WTC11 (cell line): ENCODE results near the gene FGD6. TPM values are rescaled to one million over a fixed set of nuclear protein-coding genes. Genes with fewer than 3 reads are reported as not detected.

Experiments used
- ATAC-seq: fragments of 200-7000 bp; cut with Tn5 transposase; 2 replicates; pipeline ENCODE4 v1.10.0; 2021; ENCODE audit warnings: mild to moderate bottlenecking, moderate library complexity
- CTCF ChIA-PET: fragments of 300-600 bp; sonication (Branson Sonifier 250); formaldehyde crosslinking; loops from one replicate; lab custom pipeline; 2021; ENCODE audit warnings: antibody characterized with exemption; lab: Charles Lee
- POLR2A ChIA-PET: fragments of 350-600 bp; sonication (Branson Sonifier 250); formaldehyde crosslinking; loops from one replicate; lab custom pipeline; 2021; ENCODE audit warnings: antibody characterized with exemption; lab: Charles Lee
- DNase-seq: peaks from one replicate; pipeline ENCODE4 v3.0.0; 2021; ENCODE audit warnings: low spot score
- H3K27ac Mint-ChIP-seq: 2 replicates; pipeline ENCODE4 v1.8.0; 2021; ENCODE audit warnings: mixed read lengths
- H3K27me3 Mint-ChIP-seq: 2 replicates; pipeline ENCODE4 v1.8.0; 2021; ENCODE audit warnings: low read depth, mild to moderate bottlenecking, moderate library complexity, mixed read lengths
- H3K36me3 Mint-ChIP-seq: 2 replicates; pipeline ENCODE4 v1.8.0; 2021; ENCODE audit warnings: mixed read lengths
- H3K4me1 Mint-ChIP-seq: 2 replicates; pipeline ENCODE4 v1.8.0; 2022; ENCODE audit warnings: mixed read lengths
- H3K4me3 Mint-ChIP-seq: 2 replicates; pipeline ENCODE4 v1.8.0; 2021; ENCODE audit warnings: mild to moderate bottlenecking, moderate library complexity, mixed read lengths
- H3K9me3 Mint-ChIP-seq: 2 replicates; pipeline ENCODE4 v1.8.0; 2021; ENCODE audit warnings: mixed read lengths
- CREB1 ChIP-seq: sonication (generic); formaldehyde crosslinking; IDR thresholded peaks from 2 replicates; pipeline ENCODE4 v1.8.0; 2023; ENCODE audit warnings: mild to moderate bottlenecking, missing genetic modification reagents
- E2F5 ChIP-seq: sonication (generic); formaldehyde crosslinking; IDR thresholded peaks from 2 replicates; pipeline ENCODE4 v1.8.1; 2022; ENCODE audit warnings: mild to moderate bottlenecking, moderate library complexity, missing genetic modification reagents
- FOXK1 ChIP-seq: sonication (generic); formaldehyde crosslinking; IDR thresholded peaks from 2 replicates; pipeline ENCODE4 v1.8.0; 2022; ENCODE audit warnings: mild to moderate bottlenecking, moderate library complexity, missing genetic modification reagents
- IRF2 ChIP-seq: sonication (generic); formaldehyde crosslinking; IDR thresholded peaks from 2 replicates; pipeline ENCODE4 v1.8.0; 2022; ENCODE audit warnings: low read depth, missing genetic modification reagents, borderline replicate concordance
- JAZF1 ChIP-seq: fragments of 250-450 bp; sonication (Bioruptor Pico); IDR thresholded peaks from 2 replicates; pipeline ENCODE4 v1.9.0; 2021; ENCODE audit warnings: moderate library complexity, mild to moderate bottlenecking, inconsistent platforms
- JUN ChIP-seq: sonication (generic); formaldehyde crosslinking; IDR thresholded peaks from 2 replicates; pipeline ENCODE4 v1.8.0; 2023; ENCODE audit warnings: mild to moderate bottlenecking, missing genetic modification reagents
- KAT7 ChIP-seq: sonication (generic); formaldehyde crosslinking; IDR thresholded peaks from 2 replicates; pipeline ENCODE4 v1.8.1; 2023; ENCODE audit warnings: missing genetic modification reagents, mild to moderate bottlenecking, borderline replicate concordance
- MXD4 ChIP-seq: fragments of 250-450 bp; sonication (Bioruptor Pico); IDR thresholded peaks from 2 replicates; pipeline ENCODE4 v1.8.0; 2021; ENCODE audit warnings: mild to moderate bottlenecking, moderate library complexity, borderline replicate concordance
- NFE2L1 ChIP-seq: sonication (generic); formaldehyde crosslinking; IDR thresholded peaks from 2 replicates; pipeline ENCODE4 v1.8.1; 2023; ENCODE audit warnings: missing genetic modification reagents
- NR2C2 ChIP-seq: sonication (generic); formaldehyde crosslinking; IDR thresholded peaks from 2 replicates; pipeline ENCODE4 v1.8.0; 2022; ENCODE audit warnings: mild to moderate bottlenecking, missing genetic modification reagents
- PRDM15 ChIP-seq: sonication (generic); formaldehyde crosslinking; IDR thresholded peaks from 2 replicates; pipeline ENCODE4 v1.8.0; 2022; ENCODE audit warnings: missing genetic modification reagents
- RELA ChIP-seq: sonication (generic); formaldehyde crosslinking; IDR thresholded peaks from 2 replicates; pipeline ENCODE4 v1.8.1; 2022; ENCODE audit warnings: missing genetic modification reagents, mild to moderate bottlenecking, borderline replicate concordance
- SP1 ChIP-seq: sonication (generic); formaldehyde crosslinking; conservative IDR thresholded peaks from 2 replicates; pipeline ENCODE4 v1.8.1; 2022; ENCODE audit warnings: missing genetic modification reagents
- STAT6 ChIP-seq: sonication (generic); formaldehyde crosslinking; conservative IDR thresholded peaks from 2 replicates; pipeline ENCODE4 v1.8.1; 2023; ENCODE audit warnings: mild to moderate bottlenecking, low read depth, missing genetic modification reagents, moderate library complexity
- total RNA-seq: library from RNA; stranded (reverse); gene quantifications from 3 replicates; pipeline ENCODE4 v1.2.3, GENCODE V29; 2021
- TF ChIP-seq, protein P1 (sequence below): sonication (generic); formaldehyde crosslinking; IDR thresholded peaks from 2 replicates; pipeline ENCODE4 v1.8.1; 2022; ENCODE audit warnings: missing genetic modification reagents, borderline replicate concordance
- TF ChIP-seq, protein P2 (sequence below): fragments of 250-450 bp; sonication (Bioruptor Pico); IDR thresholded peaks from 2 replicates; pipeline ENCODE4 v1.9.0; 2021; ENCODE audit warnings: mild to moderate bottlenecking
- TF ChIP-seq, protein P3 (sequence below): fragments of 200-600 bp; IDR thresholded peaks from 2 replicates; pipeline ENCODE4 v1.8.0; 2022; ENCODE audit warnings: antibody characterized with exemption
- TF ChIP-seq, protein P4 (sequence below): sonication (generic); formaldehyde crosslinking; IDR thresholded peaks from 2 replicates; pipeline ENCODE4 v1.8.1; 2022; ENCODE audit warnings: low read depth, missing genetic modification reagents, borderline replicate concordance

Gene FGD6
- total RNA-seq, 1 experiment from 2014 or later = 28.2 TPM

DNA sequence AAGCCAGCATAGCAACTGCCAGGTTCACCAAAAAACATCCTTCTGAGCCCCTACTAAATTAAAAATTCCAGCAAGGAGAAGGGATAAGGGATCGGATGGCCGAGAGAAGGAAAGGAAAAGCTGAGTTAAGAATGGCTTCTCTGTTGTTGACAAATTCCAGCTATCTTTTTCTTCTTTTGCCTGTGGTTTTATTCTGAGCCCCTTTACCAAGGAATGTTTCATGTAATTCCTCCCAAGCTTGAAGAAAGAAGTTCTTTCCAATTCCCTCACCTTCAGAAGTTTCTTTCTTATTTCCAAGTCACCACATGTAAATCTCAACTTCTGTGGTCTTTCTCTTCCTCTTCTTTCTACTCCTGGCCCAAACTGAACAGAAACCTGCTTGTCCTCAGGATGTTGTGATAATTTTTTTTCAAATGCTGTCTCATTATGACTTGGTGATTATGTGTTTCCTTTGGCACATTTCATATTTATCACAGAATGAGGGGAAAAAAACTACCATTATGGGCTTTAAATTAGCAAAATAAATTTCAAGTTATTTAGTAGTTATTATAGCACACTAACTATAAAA is 40.0 kb downstream of the FGD6 start:
- no peak for ATAC-seq
- ChIA-PET POLR2A (no interaction called here), CTCF (no interaction called here)
- H3K4me3 Mint-ChIP-seq = no peak overlapping the region
- peaks cover 11% of the 10 kb centered on the region for H3K4me1 Mint-ChIP-seq
- H3K36me3 Mint-ChIP-seq = peaks cover 4% of the 10 kb centered on the region; the same call in 1 of the 2 replicates
- TF ChIP-seq MXD4 (CRISPR knock-in tag) = no peak
- no peak for TF ChIP-seq KAT7 (CRISPR knock-in tag)
- TF ChIP-seq, protein P1, sequence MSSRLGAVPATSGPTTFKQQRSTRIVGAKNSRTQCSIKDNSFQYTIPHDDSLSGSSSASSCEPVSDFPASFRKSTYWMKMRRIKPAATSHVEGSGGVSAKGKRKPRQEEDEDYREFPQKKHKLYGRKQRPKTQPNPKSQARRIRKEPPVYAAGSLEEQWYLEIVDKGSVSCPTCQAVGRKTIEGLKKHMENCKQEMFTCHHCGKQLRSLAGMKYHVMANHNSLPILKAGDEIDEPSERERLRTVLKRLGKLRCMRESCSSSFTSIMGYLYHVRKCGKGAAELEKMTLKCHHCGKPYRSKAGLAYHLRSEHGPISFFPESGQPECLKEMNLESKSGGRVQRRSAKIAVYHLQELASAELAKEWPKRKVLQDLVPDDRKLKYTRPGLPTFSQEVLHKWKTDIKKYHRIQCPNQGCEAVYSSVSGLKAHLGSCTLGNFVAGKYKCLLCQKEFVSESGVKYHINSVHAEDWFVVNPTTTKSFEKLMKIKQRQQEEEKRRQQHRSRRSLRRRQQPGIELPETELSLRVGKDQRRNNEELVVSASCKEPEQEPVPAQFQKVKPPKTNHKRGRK = no peak
- no peak for TF ChIP-seq IRF2 (CRISPR knock-in tag)
- no peak for TF ChIP-seq JUN (CRISPR knock-in tag)
- no peak for TF ChIP-seq RELA (CRISPR knock-in tag)
- no peak for TF ChIP-seq NR2C2 (CRISPR knock-in tag)
- TF ChIP-seq JAZF1 (CRISPR knock-in tag) = no peak
- no peak for TF ChIP-seq SP1 (CRISPR knock-in tag)
- no peak for TF ChIP-seq E2F5
- no peak for TF ChIP-seq NFE2L1
- TF ChIP-seq, protein P2, sequence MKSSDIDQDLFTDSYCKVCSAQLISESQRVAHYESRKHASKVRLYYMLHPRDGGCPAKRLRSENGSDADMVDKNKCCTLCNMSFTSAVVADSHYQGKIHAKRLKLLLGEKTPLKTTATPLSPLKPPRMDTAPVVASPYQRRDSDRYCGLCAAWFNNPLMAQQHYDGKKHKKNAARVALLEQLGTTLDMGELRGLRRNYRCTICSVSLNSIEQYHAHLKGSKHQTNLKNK (CRISPR knock-in tag) = no peak
- no peak for TF ChIP-seq PRDM15 (CRISPR knock-in tag)
- TF ChIP-seq, protein P3, sequence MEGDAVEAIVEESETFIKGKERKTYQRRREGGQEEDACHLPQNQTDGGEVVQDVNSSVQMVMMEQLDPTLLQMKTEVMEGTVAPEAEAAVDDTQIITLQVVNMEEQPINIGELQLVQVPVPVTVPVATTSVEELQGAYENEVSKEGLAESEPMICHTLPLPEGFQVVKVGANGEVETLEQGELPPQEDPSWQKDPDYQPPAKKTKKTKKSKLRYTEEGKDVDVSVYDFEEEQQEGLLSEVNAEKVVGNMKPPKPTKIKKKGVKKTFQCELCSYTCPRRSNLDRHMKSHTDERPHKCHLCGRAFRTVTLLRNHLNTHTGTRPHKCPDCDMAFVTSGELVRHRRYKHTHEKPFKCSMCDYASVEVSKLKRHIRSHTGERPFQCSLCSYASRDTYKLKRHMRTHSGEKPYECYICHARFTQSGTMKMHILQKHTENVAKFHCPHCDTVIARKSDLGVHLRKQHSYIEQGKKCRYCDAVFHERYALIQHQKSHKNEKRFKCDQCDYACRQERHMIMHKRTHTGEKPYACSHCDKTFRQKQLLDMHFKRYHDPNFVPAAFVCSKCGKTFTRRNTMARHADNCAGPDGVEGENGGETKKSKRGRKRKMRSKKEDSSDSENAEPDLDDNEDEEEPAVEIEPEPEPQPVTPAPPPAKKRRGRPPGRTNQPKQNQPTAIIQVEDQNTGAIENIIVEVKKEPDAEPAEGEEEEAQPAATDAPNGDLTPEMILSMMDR = no peak
- TF ChIP-seq, protein P4, sequence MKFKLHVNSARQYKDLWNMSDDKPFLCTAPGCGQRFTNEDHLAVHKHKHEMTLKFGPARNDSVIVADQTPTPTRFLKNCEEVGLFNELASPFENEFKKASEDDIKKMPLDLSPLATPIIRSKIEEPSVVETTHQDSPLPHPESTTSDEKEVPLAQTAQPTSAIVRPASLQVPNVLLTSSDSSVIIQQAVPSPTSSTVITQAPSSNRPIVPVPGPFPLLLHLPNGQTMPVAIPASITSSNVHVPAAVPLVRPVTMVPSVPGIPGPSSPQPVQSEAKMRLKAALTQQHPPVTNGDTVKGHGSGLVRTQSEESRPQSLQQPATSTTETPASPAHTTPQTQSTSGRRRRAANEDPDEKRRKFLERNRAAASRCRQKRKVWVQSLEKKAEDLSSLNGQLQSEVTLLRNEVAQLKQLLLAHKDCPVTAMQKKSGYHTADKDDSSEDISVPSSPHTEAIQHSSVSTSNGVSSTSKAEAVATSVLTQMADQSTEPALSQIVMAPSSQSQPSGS (CRISPR knock-in tag) = no peak
- TF ChIP-seq FOXK1 (CRISPR knock-in tag) = no peak
- TF ChIP-seq CREB1 (CRISPR knock-in tag) = no peak
- no peak for TF ChIP-seq STAT6 (CRISPR knock-in tag)
- TF ChIP-seq, all 79 proteins: peak for 0
- DNase-seq = no peak
- Mint-ChIP-seq H3K27me3 (no peaks in the 10 kb centered on the region), H3K27ac (peak overlapping the region; percentile 55), H3K9me3 (no peaks in the 10 kb centered on the region)
